HepG2 (cell line): Measurements from ENCODE around the gene WNT10A. TPM values are rescaled to one million over a fixed set of nuclear protein-coding genes. Genes with fewer than 3 reads are reported as not detected.

Experiments
- ATAC-seq: fragments of 200-7000 bp; cut with Tn5 transposase; 3 replicates; pipeline ENCODE4 v1.9.1; 2020; ENCODE audit warnings: mild to moderate bottlenecking, moderate library complexity
- BruUV-seq: library from RNA; stranded (reverse); fragments of 400-500 nt; replicated peaks from 2 replicates; lab custom pipeline; 2021; lab: Mats Ljungman, UMichigan
- CTCF ChIA-PET: fragments of 300-600 bp; formaldehyde crosslinking; extraction: SDS; loops from one replicate; lab custom pipeline; 2021; ENCODE audit warnings: low total read pairs, inconsistent platforms, low intra/inter-chr PET ratio; lab: Yijun Ruan, JAX
- POLR2A ChIA-PET: fragments of 350-600 bp; sonication (Branson Sonifier 250); formaldehyde crosslinking; loops from one replicate; lab custom pipeline; 2020; ENCODE audit warnings: antibody characterized with exemption, inconsistent platforms; lab: Yijun Ruan, JAX
- DNase-seq: peaks from one replicate; pipeline ENCODE4 v3.0.0-alpha.2; 2015; ENCODE audit warnings: low spot score
- FAIRE-seq: peaks from 3 replicates; lab custom pipeline; 2011; peaks lifted over from hg19 to GRCh38; lab: Jason Lieb, UNC
- H2AFZ ChIP-seq: one replicate; pipeline ENCODE4 v1.6.1; 2011; ENCODE audit warnings: low read length, inconsistent platforms
- H3K27ac ChIP-seq: fragments of 300-600 bp; 3 replicates; pipeline ENCODE4 v1.8.0; 2011; ENCODE audit warnings: mixed run types, mild to moderate bottlenecking, mixed read lengths, low read length, inconsistent platforms; ENCODE audit not compliant: insufficient read depth; ENCODE audit errors: extremely low read length
- H3K27me3 ChIP-seq, 2 experiments: fragments of 200-600 bp in 1 of 2; 2 replicates in 1 of 2; 3 replicates in 1 of 2; pipeline versions ENCODE4 v1.6.0 to v1.8.0; 2011; ENCODE audit warnings: low read length in 2 of 2, mild to moderate bottlenecking in 2 of 2, moderate library complexity in 2 of 2, inconsistent platforms in 1 of 2; ENCODE audit not compliant: insufficient read depth in 2 of 2, control insufficient read depth in 1 of 2
- H3K36me3 ChIP-seq, 2 experiments: fragments of 200-600 bp in 1 of 2; replicated peaks in 1 of 2; 2 replicates in 1 of 2; 3 replicates in 1 of 2; pipeline versions ENCODE4 v1.5.1 to v1.8.0; 2011; ENCODE audit warnings: low read length in 2 of 2, inconsistent platforms in 1 of 2; ENCODE audit not compliant: insufficient read depth in 2 of 2, control insufficient read depth in 1 of 2
- H3K4me1 ChIP-seq: 2 replicates; pipeline ENCODE4 v1.5.1; 2012; ENCODE audit warnings: low read length, inconsistent platforms; ENCODE audit not compliant: insufficient read depth
- H3K4me2 ChIP-seq: 2 replicates; pipeline ENCODE4 v1.6.0; 2011; ENCODE audit warnings: low read depth, low read length, inconsistent platforms
- H3K4me3 ChIP-seq, 3 experiments: fragments of 200-600 bp in 1 of 3; sonication (generic), shearing (Covaris generic) in 1 of 3; replicated peaks in 1 of 3; 2 replicates each; pipeline ENCODE4 v1.5.1; 2011 to 2016; ENCODE audit warnings: low read length in 3 of 3, inconsistent platforms in 2 of 3, low read depth in 2 of 3, mild to moderate bottlenecking in 2 of 3, control low read depth in 1 of 3, mixed read lengths in 1 of 3; ENCODE audit not compliant: insufficient read depth in 1 of 3
- H3K79me2 ChIP-seq: one replicate; pipeline ENCODE4 v1.6.1; 2011; ENCODE audit warnings: low read length, inconsistent platforms; ENCODE audit not compliant: insufficient read depth
- H3K9ac ChIP-seq: 2 replicates; pipeline ENCODE4 v1.6.0; 2011; ENCODE audit warnings: mild to moderate bottlenecking, low read depth, low read length, inconsistent platforms; ENCODE audit not compliant: insufficient read depth
- H3K9me3 ChIP-seq: 2 replicates; pipeline ENCODE4 v1.5.1; 2012; ENCODE audit warnings: mild to moderate bottlenecking, low read length
- H4K20me1 ChIP-seq: 2 replicates; pipeline ENCODE4 v1.6.0; 2011; ENCODE audit warnings: inconsistent platforms, mild to moderate bottlenecking, low read length, moderate library complexity; ENCODE audit not compliant: insufficient read depth
- CHD2 ChIP-seq: IDR thresholded peaks from 2 replicates; pipeline ENCODE4 v1.6.1; 2011; ENCODE audit warnings: low read depth, low read length, improper control_type of control experiment
- RFX3 ChIP-seq: IDR thresholded peaks from 2 replicates; pipeline ENCODE4 v1.6.1; 2016; ENCODE audit warnings: missing biosample characterization, missing genetic modification reagents
- SMAD9 ChIP-seq: sonication (generic); formaldehyde crosslinking; IDR thresholded peaks from 2 replicates; pipeline ENCODE4 v1.5.1; 2020; ENCODE audit warnings: mild to moderate bottlenecking, missing genetic modification reagents
- ZNF709 ChIP-seq: sonication (generic); formaldehyde crosslinking; IDR thresholded peaks from 2 replicates; pipeline ENCODE4 v1.5.0; 2020; ENCODE audit warnings: mild to moderate bottlenecking, missing genetic modification reagents
- ZNF790 ChIP-seq: sonication (generic); formaldehyde crosslinking; IDR thresholded peaks from 2 replicates; pipeline ENCODE4 v1.8.0; 2022; ENCODE audit warnings: missing genetic modification reagents, mild to moderate bottlenecking, borderline replicate concordance
- WGBS: methylation state at CpG from one replicate; pipeline ENCODE4 v1.1.6; 2017; ENCODE audit warnings: low lambda C conversion rate; 5-methylcytosine and 5-hydroxymethylcytosine counted together
- in situ Hi-C: cut with HindIII; loops from 2 replicates; pipeline ENCODE4 v1.10.0; 2017; ENCODE audit warnings: low pct_unique_long_range_greater_than_20kb; ENCODE audit not compliant: extremely low pct_ligation_motif_present
- intact Hi-C: fragments of 100-400 bp; cut with micrococcal nuclease; formaldehyde crosslinking; loops from one replicate; pipeline ENCODE4 v1.10.0; 2022; ENCODE audit not compliant: unreplicated experiment
- polyA plus RNA-seq, 8 experiments: library from polyadenylated mRNA; depleted of rRNA in 3 of 8; stranded (reverse) in 7 of 8; unstranded in 1 of 8; fragments of >200 nt; fragmentation: Illumina TruSeq in 4 of 8; extraction: Trizol in 4 of 8; gene quantifications; 2 replicates each; pipeline versions ENCODE4 v1.2.1 to v1.2.3, GENCODE V29; 2011 to 2016; ENCODE audit warnings: low read depth in 4 of 8, missing spikeins in 1 of 8, mixed read lengths in 1 of 8; ENCODE audit not compliant: insufficient read depth in 1 of 8
- total RNA-seq, 5 experiments: library from RNA; depleted of rRNA; stranded (reverse); fragments of >200 nt; fragmentation: Illumina TruSeq; extraction: Trizol; gene quantifications; 2 replicates each; pipeline ENCODE4 v1.2.3, GENCODE V29; 2016; ENCODE audit warnings: low read depth in 1 of 5
- TF ChIP-seq, protein P1 (sequence below): sonication (generic); formaldehyde crosslinking; IDR thresholded peaks from 2 replicates; pipeline ENCODE4 v1.4.0; 2020; ENCODE audit warnings: mild to moderate bottlenecking, missing genetic modification reagents
- TF ChIP-seq, protein P2 (sequence below): sonication (generic); formaldehyde crosslinking; IDR thresholded peaks from 2 replicates; pipeline ENCODE4 v1.8.0; 2022; ENCODE audit warnings: mild to moderate bottlenecking, missing genetic modification reagents, borderline replicate concordance
- TF ChIP-seq, protein P3 (sequence below): sonication (generic); IDR thresholded peaks from 2 replicates; pipeline ENCODE4 v1.6.1; 2016; ENCODE audit warnings: low read depth, borderline replicate concordance
- TF ChIP-seq, protein P4 (sequence below): sonication (generic); formaldehyde crosslinking; IDR thresholded peaks from 2 replicates; pipeline ENCODE4 v1.5.1; 2020; ENCODE audit warnings: mild to moderate bottlenecking, missing genetic modification reagents, borderline replicate concordance

Gene WNT10A
- total and polyA plus RNA-seq, 2 of the 13 experiments (the other 11 are each of a cell fraction or from before 2014, with no cell fraction given) = 0.03 TPM; not detected in 1

DNA sequence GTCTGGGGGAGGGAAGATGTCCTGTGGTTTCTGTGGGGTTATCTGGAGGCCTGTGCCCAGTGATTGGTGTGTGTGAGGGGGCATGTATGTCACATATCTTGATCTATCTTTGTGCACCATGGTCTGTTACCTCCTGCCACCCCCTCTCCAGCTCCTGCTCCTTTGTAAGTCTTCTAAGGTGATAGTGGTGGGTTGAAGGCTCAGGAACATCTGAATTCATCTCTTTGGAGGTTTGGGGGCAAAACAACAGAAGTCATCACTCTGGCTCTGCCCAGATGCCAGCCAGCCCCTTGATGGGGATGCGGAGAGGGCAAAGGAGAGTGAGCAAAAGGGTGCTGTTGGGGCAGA lies 23.8 kb upstream of the WNT10A start:
- H3K4me1 ChIP-seq = peaks cover 38% of the 10 kb centered on the region
- POLR2A ChIA-PET = no interaction called here
- no peak overlapping the region for H2AFZ ChIP-seq
- H3K79me2 ChIP-seq = no peaks in the 10 kb centered on the region
- TF ChIP-seq, protein P1, sequence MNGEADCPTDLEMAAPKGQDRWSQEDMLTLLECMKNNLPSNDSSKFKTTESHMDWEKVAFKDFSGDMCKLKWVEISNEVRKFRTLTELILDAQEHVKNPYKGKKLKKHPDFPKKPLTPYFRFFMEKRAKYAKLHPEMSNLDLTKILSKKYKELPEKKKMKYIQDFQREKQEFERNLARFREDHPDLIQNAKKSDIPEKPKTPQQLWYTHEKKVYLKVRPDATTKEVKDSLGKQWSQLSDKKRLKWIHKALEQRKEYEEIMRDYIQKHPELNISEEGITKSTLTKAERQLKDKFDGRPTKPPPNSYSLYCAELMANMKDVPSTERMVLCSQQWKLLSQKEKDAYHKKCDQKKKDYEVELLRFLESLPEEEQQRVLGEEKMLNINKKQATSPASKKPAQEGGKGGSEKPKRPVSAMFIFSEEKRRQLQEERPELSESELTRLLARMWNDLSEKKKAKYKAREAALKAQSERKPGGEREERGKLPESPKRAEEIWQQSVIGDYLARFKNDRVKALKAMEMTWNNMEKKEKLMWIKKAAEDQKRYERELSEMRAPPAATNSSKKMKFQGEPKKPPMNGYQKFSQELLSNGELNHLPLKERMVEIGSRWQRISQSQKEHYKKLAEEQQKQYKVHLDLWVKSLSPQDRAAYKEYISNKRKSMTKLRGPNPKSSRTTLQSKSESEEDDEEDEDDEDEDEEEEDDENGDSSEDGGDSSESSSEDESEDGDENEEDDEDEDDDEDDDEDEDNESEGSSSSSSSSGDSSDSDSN (CRISPR knock-in tag) = no peak
- TF ChIP-seq ZNF709 (CRISPR knock-in tag) = no peak
- TF ChIP-seq RFX3 = no peak
- TF ChIP-seq ZNF790 (CRISPR knock-in tag) = no peak
- TF ChIP-seq, protein P2, sequence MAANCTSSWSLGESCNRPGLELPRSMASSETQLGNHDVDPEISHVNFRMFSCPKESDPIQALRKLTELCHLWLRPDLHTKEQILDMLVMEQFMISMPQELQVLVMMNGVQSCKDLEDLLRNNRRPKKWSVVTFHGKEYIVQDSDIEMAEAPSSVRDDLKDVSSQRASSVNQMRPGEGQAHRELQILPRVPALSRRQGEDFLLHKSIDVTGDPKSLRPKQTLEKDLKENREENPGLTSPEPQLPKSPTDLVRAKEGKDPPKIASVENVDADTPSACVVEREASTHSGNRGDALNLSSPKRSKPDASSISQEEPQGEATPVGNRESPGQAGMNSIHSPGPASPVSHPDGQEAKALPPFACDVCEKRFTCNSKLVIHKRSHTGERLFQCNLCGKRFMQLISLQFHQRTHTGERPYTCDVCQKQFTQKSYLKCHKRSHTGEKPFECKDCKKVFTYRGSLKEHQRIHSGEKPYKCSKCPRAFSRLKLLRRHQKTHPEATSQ (CRISPR knock-in tag) = no peak
- TF ChIP-seq, protein P3, sequence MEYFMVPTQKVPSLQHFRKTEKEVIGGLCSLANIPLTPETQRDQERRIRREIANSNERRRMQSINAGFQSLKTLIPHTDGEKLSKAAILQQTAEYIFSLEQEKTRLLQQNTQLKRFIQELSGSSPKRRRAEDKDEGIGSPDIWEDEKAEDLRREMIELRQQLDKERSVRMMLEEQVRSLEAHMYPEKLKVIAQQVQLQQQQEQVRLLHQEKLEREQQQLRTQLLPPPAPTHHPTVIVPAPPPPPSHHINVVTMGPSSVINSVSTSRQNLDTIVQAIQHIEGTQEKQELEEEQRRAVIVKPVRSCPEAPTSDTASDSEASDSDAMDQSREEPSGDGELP = no peak
- no peak for TF ChIP-seq CHD2
- no peak for TF ChIP-seq SMAD9 (CRISPR knock-in tag)
- TF ChIP-seq, protein P4, sequence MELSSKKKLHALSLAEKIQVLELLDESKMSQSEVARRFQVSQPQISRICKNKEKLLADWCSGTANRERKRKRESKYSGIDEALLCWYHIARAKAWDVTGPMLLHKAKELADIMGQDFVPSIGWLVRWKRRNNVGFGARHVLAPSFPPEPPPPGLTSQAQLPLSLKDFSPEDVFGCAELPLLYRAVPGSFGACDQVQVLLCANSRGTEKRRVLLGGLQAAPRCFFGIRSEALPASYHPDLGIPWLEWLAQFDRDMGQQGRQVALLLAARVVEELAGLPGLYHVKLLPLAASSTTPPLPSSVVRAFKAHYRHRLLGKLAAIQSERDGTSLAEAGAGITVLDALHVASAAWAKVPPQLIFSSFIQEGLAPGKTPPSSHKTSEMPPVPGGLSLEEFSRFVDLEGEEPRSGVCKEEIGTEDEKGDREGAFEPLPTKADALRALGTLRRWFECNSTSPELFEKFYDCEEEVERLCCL (CRISPR knock-in tag) = no peak
- ATAC-seq = no peak
- peaks cover 18 to 88% of the 10 kb centered on the region in 2 experiments for H3K27me3 ChIP-seq
- 100% methylated on average over 1 of the region's 1 CpG for WGBS
- no peaks in the 10 kb centered on the region for H3K36me3 ChIP-seq
- no peak overlapping the region for H3K27ac ChIP-seq
- CTCF ChIA-PET = no interaction called here
- no TSS peak for BruUV-seq
- no peak for FAIRE-seq
- in situ Hi-C loops = no loop called here
- no peak for DNase-seq
- no peak overlapping the region for H3K4me2 ChIP-seq
- H3K9me3 ChIP-seq = no peaks in the 10 kb centered on the region
- H3K9ac ChIP-seq = no peak overlapping the region
- H3K4me3 ChIP-seq = no peak overlapping the region
- no peaks in the 10 kb centered on the region; the same call in 1 of the 2 replicates for H4K20me1 ChIP-seq
- intact Hi-C loops = no loop called here
